Gastrocnemius medialis (tissue), 4 donors: ENCODE data around the gene CBX5. TPM values are rescaled to one million over a fixed set of nuclear protein-coding genes. Genes with fewer than 3 reads are reported as not detected.
"Not testable (repeated sequence)": the region's sequence is repeated elsewhere in the genome, so short reads cannot be mapped to it uniquely, and the experiment has no call there.

Source experiments
- ATAC-seq, 2 donors: fragments of 150-250 bp; one replicate each; pipeline ENCODE4 v1.9.1; 2016
- DNase-seq, 2 donors: peaks; one replicate each; pipeline ENCODE4 v3.0.0-alpha.2; 2019
- H3K27ac ChIP-seq, 4 donors: fragments of 200-600 bp; sonication (generic); 1 replicate in 1 of 4; 2 replicates in 3 of 4; pipeline ENCODE4 v1.5.1; 2016 to 2018; ENCODE audit warnings: mild to moderate bottlenecking in 2 of 4, moderate library complexity in 1 of 4
- H3K27me3 ChIP-seq, 3 donors: fragments of 200-600 bp; sonication (generic) in 2 of 3; 1 replicate in 1 of 3; 2 replicates in 2 of 3; pipeline versions ENCODE4 v1.5.1 to v1.6.0; 2016 to 2019; ENCODE audit warnings: mild to moderate bottlenecking in 1 of 3, moderate library complexity in 1 of 3
- H3K36me3 ChIP-seq, 2 donors: fragments of 200-600 bp; sonication (generic) in 1 of 2; one replicate each; pipeline ENCODE4 v1.5.1; 2017 to 2018
- H3K4me1 ChIP-seq, 2 donors: fragments of 200-600 bp; sonication (generic) in 1 of 2; one replicate each; pipeline ENCODE4 v1.5.1; 2016 to 2017; ENCODE audit warnings: mild to moderate bottlenecking in 2 of 2
- H3K4me3 ChIP-seq, 4 donors: fragments of 200-600 bp; sonication (generic) in 3 of 4; 1 replicate in 1 of 4; 2 replicates in 3 of 4; pipeline ENCODE4 v1.5.1; 2016 to 2019; ENCODE audit warnings: mild to moderate bottlenecking in 2 of 4
- H3K9me3 ChIP-seq, 3 donors: fragments of 200-600 bp; sonication (generic) in 2 of 3; 1 replicate in 1 of 3; 2 replicates in 2 of 3; pipeline ENCODE4 v1.5.1; 2016 to 2019
- POLR2A ChIP-seq, 2 donors: fragments of 450-650 bp; IDR thresholded peaks; one replicate each; pipeline ENCODE4 v1.6.1; 2017; ENCODE audit warnings: antibody characterized with exemption in 2 of 2, mild to moderate bottlenecking in 2 of 2, moderate library complexity in 2 of 2
- in situ Hi-C, 4 donors: fragments of 200-750 bp; cut with MboI; loops; one replicate each; pipeline versions ENCODE4 v1.15.0 to v1.8.0; 2017; ENCODE audit warnings: low sequenced_read_pairs in 4 of 4
- intact Hi-C: fragments of 100-400 bp; cut with DNase I; formaldehyde crosslinking; loops from one replicate; pipeline ENCODE4 v1.15.1; 2023; ENCODE audit warnings: low total_unique reads
- total RNA-seq, 4 donors: library from RNA; depleted of rRNA; stranded (reverse); fragments of >200 nt; gene quantifications; one replicate each; pipeline versions ENCODE4 v1.1.0 to v1.2.3, GENCODE V29; 2016
- TF ChIP-seq, protein P1 (sequence below), 5 experiments: fragments of 450-650 bp in 3 of 5; fragments of 200-600 bp in 2 of 5; sonication (generic) in 2 of 5; IDR thresholded peaks in 4 of 5; conservative IDR thresholded peaks in 1 of 5; 1 replicate in 4 of 5; 2 replicates in 1 of 5; pipeline ENCODE4 v1.5.1; 2016 to 2019; ENCODE audit warnings: antibody characterized with exemption in 5 of 5, mild to moderate bottlenecking in 3 of 5, moderate library complexity in 3 of 5

The CBX5 gene
- total RNA-seq, 4 donors from 2014 or later, result 7.9 to 8.9 (median 8.1) TPM

GRCh38 chr12:54230555-54230954 is 49.4 kb downstream of the CBX5 start:
- intact Hi-C loops (no loop called here), in situ Hi-C loops (no loop called here)
- Histone ChIP-seq H3K4me1 (peaks cover 11 to 22% of the 10 kb centered on the region in 2 donors), H3K4me3 (no peak overlapping the region), H3K9me3 (no peaks in the 10 kb centered on the region), H3K27ac (peak overlapping the region in 3 of 4 donors; percentile 4 to 73 (median 18)), H3K36me3 (no peaks in the 10 kb centered on the region), H3K27me3 (no peaks in the 10 kb centered on the region)
- DNase-seq (no peak), ATAC-seq (peak; percentile 55 to 87)
- no peak for TF ChIP-seq POLR2A (IDR thresholded peaks at IDR 0.05)
- TF ChIP-seq, protein P1, sequence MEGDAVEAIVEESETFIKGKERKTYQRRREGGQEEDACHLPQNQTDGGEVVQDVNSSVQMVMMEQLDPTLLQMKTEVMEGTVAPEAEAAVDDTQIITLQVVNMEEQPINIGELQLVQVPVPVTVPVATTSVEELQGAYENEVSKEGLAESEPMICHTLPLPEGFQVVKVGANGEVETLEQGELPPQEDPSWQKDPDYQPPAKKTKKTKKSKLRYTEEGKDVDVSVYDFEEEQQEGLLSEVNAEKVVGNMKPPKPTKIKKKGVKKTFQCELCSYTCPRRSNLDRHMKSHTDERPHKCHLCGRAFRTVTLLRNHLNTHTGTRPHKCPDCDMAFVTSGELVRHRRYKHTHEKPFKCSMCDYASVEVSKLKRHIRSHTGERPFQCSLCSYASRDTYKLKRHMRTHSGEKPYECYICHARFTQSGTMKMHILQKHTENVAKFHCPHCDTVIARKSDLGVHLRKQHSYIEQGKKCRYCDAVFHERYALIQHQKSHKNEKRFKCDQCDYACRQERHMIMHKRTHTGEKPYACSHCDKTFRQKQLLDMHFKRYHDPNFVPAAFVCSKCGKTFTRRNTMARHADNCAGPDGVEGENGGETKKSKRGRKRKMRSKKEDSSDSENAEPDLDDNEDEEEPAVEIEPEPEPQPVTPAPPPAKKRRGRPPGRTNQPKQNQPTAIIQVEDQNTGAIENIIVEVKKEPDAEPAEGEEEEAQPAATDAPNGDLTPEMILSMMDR (IDR thresholded peaks at IDR 0.05 in 4 of 5, conservative IDR thresholded peaks at IDR 0.05 in 1 of 5), result peak in 1 of 5 experiments; percentile 14

- intact Hi-C loops (no loop called here), in situ Hi-C loops (loop anchor here in 2 of 4 donors (10.0 kb wide), 1 partner anchor 135 kb away; the partner anchor contains the start of gene GPR84 (in 2 of the 2))
- TF ChIP-seq POLR2A (IDR thresholded peaks at IDR 0.05), result no peak
- TF ChIP-seq, protein P1 (IDR thresholded peaks at IDR 0.05 in 4 of 5, conservative IDR thresholded peaks at IDR 0.05 in 1 of 5), result no peak
- peaks cover 11 to 22% of the 10 kb centered on the region in 2 donors for H3K4me1 ChIP-seq
- H3K4me3 ChIP-seq, result no peak overlapping the region
- H3K9me3 ChIP-seq, result no peaks in the 10 kb centered on the region
- peak; percentile 59 to 63 for ATAC-seq
- no peaks in the 10 kb centered on the region for H3K27me3 ChIP-seq
- H3K36me3 ChIP-seq, result no peaks in the 10 kb centered on the region
- H3K27ac ChIP-seq, result peak overlapping the region; percentile 4 to 73 (median 20)
- DNase-seq, result peak in 1 of 2 donors; percentile 44
These were observed 50.2 kb downstream of the CBX5 start for GRCh38 chr12:54229624-54230212.

DNA sequence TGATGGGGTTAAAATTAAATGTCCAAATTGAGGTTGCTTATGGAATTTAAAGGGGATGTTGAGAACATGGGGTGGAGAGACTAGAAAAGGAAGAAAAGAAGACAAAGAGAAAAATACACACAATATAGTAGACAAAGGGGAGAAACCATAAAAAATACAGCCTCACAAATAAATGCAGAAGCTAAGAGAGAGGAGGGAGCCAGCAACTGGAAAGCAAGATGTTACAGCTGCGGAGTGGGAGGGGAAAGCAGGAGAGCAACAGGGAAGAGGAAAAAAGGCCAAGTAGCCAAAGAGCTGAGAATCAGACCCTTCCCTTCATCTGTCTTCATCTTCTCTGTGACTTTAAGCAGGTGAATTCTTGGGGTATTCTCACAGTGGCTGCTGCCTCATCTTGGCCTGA is 51.5 kb downstream of the CBX5 start:
- Histone ChIP-seq H3K4me1 (peaks cover 11 to 22% of the 10 kb centered on the region in 2 donors), H3K27me3 (no peaks in the 10 kb centered on the region), H3K27ac (no peak overlapping the region), H3K4me3 (no peak overlapping the region), H3K36me3 (no peaks in the 10 kb centered on the region), H3K9me3 (no peaks in the 10 kb centered on the region)
- ATAC-seq (no peak), DNase-seq (no peak)
- no peak for TF ChIP-seq POLR2A (IDR thresholded peaks at IDR 0.05)
- TF ChIP-seq, protein P1 (IDR thresholded peaks at IDR 0.05 in 4 of 5, conservative IDR thresholded peaks at IDR 0.05 in 1 of 5), result no peak
- in situ Hi-C loops, result loop anchor here in 2 of 4 donors (10.0 kb wide), 1 partner anchor 136 kb away; the partner anchor contains the start of gene GPR84 (in 2 of the 2)
- intact Hi-C loops, result no loop called here

GRCh38 chr12:54227927-54228326 is 52.0 kb downstream of the CBX5 start:
- in situ Hi-C loops, result loop anchor here in 2 of 4 donors (10.0 kb wide), 1 partner anchor 137 kb away; the partner anchor contains the start of gene GPR84 (in 2 of the 2)
- DNase-seq, intact Hi-C loops, H3K27me3 ChIP-seq, H3K9me3 ChIP-seq, ATAC-seq, H3K27ac ChIP-seq, H3K36me3 ChIP-seq, H3K4me3 ChIP-seq: not testable (repeated sequence)
- H3K4me1 ChIP-seq, result peaks cover 11 to 22% of the 10 kb centered on the region in 2 donors

DNA sequence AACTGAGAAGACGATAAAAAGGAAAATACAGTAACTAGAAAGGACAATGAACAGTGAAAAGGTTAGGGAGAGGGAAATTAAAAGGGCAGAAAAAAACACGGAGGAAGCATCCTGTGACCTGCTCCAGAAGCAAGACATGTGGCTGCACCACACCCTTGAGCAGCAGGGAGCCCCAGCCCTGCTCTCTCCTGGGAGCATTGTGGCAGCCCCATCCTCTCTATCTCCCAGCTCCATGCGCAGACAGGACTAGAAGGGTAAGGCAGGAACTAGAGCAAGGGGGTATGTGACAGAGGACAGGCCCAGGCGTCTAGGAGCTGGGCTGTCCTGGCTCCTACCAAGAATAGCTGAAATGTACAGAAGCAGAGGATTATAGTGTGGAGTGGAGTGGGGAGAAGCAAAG is 52.5 kb downstream of the CBX5 start:
- ATAC-seq (no peak), DNase-seq (no peak)
- Histone ChIP-seq H3K4me1 (peaks cover 11 to 22% of the 10 kb centered on the region in 2 donors), H3K27me3 (no peaks in the 10 kb centered on the region), H3K4me3 (no peak overlapping the region), H3K27ac (no peak overlapping the region), H3K36me3 (no peaks in the 10 kb centered on the region), H3K9me3 (no peaks in the 10 kb centered on the region)
- intact Hi-C loops, result no loop called here
- in situ Hi-C loops, result loop anchor here in 2 of 4 donors (10.0 kb wide), 1 partner anchor 137 kb away; the partner anchor contains the start of gene GPR84 (in 2 of the 2)
- TF ChIP-seq, protein P1 (IDR thresholded peaks at IDR 0.05 in 4 of 5, conservative IDR thresholded peaks at IDR 0.05 in 1 of 5), result no peak
- TF ChIP-seq POLR2A (IDR thresholded peaks at IDR 0.05), result no peak
